Germinal center (tissue), 1 donor: ENCODE results near the gene ZFAND3.
"Not testable (repeated sequence)": the region's sequence is repeated elsewhere in the genome, so short reads cannot be mapped to it uniquely, and the experiment has no call there.

Experiments used
- DNase-seq: peaks from one replicate; pipeline ENCODE4 v3.0.0; 2012; ENCODE audit warnings: mixed read lengths, low spot score

The ZFAND3 gene

DNA sequence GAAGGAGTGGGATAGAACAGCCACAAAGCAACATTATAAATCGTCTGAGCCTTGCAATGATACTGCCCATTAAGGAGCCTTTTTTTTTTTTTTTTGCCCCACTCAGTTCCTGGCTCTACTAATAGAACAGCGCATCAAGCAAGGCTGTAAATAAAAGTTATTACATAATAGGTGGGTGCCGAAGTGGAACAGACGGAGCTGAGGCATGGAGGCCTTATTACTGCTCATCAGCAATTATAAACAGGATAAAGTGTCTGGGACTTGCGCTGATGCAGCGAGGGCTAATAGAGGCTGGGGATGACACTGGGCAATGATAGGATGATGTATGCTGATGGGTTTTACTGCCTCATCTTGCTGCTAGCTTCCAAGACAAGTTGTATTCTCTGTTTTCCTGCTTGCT lies 272.1 kb downstream of the ZFAND3 start:
- DNase-seq: no peak

- DNase-seq: no peak
Measured at GRCh38 chr6:38092465-38092864, 272.9 kb downstream of the ZFAND3 start.

DNA sequence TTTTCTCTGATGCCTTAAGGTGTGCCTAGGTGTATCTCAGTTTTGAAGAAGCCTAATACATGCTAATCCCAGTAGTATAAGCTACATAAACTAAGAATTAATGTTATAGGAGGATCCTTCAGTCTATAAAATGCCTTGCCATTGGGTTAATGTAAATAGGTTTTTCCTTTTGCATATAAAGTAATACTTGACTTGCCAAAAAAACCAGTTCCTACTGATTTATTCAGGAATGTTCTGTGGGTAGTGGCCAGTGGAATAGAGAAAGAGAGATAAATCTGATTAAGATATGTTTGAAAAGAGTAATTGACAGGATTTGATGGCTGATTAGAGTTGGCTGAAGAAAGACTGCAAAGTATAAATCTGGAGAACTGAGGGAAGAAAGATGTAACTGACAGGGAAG lies 273.4 kb downstream of the ZFAND3 start:
- DNase-seq: no peak

DNA sequence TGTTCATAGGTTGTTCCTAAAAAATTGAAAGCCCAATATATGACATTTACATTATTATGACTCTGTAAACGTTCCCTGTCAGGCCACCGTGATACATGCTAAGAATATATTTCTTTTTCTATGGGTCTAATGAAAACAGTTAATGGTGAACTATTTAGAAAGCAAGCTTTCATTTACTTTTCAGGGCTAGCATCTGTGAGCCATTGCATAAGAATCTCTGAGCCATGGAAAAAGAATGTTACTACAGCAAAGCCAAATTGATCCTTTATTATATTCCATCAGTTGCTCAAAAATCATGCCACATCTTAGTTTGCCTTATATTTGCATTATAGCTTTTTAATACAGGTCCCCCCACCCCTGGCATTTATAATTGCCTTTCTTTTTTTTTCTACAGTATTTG lies 275.5 kb downstream of the ZFAND3 start:
- no peak for DNase-seq

DNA sequence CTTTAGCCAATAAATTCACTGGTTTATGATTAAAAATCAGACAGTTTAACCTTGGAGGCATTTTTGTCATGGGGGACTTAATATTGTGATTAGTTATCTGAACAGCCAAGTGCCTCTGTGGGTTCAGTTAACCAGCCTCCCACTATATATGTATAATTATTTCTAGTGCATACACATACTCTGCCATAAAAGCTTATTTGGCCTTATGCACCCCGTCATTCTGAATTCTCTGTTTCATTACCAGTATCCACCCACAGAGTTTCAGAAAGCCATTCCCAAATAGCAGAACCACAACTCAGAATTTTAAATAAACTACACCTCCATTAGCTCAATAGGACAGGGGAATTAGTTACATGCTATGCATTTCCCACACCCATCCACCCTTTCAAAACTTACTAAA lies 279.7 kb downstream of the ZFAND3 start:
- no peak for DNase-seq

DNA sequence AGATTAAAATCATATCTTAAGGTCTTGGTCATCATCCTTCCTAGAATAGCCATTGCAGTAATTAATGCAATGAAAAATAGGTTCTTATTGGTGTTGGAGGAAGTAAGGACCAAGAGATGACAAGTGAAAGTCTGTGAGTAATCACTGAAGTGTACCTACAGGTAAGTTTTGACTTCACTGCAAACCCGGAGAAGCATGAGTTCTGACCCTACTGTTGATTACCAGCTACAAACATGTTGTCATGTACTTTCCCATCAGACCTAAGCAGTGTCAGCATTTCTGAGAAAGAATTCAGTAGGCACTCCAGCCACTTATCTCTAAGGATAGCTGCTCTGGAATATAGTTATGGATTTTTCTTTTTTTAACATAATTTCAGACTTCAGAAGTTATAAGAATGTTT lies 280.9 kb downstream of the ZFAND3 start:
- peak; percentile 12 for DNase-seq

DNA sequence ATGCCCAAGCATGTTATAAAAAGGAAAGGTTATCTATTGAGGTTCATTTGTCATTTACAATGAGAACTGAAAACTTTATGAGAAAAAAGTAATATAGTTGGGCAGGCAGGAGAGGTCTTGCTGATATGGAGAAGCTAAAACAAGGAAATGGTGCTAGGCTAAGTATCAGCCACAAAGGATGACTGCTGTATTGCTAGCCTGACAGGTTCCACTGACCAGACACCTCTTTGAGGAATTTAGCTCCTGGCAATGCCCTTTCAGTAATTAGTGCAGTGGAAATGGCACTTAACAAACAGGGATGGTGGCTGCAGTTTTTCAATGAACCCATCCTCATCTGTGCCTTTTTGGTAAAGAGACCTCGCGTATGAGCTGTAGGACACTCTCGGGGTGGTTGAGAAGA lies 284.4 kb downstream of the ZFAND3 start:
- DNase-seq: no peak

- no peak for DNase-seq
Measured at GRCh38 chr6:38105066-38105465, 285.5 kb downstream of the ZFAND3 start.

GRCh38 chr6:38107073-38107472 lies 287.5 kb downstream of the ZFAND3 start:
- no peak for DNase-seq

DNA sequence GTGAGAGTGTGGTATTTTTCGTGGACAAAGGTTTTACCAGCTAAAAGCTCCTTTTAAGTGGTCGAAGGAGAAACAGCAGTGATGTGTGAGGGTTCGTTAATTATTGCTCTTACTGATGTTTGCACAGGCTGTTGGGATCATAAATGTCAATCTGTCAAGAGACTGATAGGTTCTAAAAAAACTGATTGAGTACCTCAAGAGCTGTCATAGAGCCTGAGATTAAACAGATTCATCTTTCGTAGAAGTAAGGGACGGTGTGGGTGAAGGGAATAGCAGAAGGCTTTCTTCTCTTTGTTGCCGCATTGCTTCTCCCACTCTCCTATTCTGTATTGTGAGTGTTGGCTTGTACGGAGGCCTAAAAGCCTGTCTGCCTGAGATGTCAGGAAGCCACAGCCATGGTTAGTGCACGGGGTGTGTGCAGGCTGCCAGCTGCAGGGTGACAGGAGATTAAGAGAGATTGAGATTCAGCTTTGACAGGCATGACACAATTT lies 291.0 kb downstream of the ZFAND3 start:
- DNase-seq: no peak

DNA sequence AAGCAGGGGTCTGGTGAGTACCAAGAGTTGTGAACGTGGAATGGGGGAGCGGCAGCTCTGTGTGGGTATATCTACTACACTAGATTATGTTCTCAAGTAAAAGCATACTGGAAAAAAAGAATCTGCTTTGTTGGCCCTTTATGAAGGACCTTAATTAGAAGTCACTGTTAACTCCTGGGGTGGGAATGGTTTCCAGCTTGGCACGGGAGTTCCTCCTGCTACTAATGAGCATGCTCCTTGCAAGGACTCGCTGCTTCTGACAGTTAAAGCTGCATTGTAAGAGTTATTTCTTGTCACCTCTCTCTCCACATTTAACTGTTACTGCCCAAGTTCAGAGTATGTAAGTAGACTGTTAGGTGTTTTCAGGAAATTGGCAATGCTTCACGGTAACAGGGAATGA lies 292.7 kb downstream of the ZFAND3 start:
- DNase-seq: no peak

DNA sequence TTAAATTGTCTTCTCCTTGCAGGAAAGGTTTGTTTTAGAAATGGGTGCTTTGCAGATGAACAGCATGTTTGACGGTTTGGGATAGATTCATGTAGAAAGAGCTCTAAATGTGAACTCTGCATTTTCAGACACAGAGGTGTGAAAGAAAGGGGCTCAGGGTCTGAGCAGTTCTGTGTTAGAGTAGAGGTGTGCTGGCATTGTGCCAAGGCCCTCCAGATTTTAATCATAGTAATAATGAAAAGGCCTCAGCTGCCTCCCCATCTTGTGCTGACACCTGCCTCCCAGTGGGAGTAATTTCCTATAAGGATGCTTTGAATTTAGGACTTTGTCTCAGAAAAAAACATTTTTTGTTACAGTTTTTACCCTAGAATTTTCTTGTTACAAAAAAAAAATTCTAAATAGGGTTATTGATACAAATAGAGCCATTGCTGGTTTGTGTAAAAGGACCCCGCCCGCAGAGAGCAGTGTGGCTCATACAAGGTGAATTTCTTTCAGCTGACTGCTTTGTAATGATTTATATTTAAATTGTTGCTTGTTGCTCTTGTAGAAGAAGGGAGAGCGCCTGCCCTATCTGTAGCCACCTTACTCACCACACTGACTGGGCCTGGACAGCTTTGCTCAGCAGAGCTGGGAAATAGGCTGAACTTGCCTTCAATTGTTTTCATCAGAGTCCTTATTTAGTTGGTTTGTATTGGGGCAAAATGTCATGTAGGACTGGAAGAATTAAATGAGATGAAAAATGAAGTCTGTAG lies 294.5 kb downstream of the ZFAND3 start:
- no peak for DNase-seq

DNA sequence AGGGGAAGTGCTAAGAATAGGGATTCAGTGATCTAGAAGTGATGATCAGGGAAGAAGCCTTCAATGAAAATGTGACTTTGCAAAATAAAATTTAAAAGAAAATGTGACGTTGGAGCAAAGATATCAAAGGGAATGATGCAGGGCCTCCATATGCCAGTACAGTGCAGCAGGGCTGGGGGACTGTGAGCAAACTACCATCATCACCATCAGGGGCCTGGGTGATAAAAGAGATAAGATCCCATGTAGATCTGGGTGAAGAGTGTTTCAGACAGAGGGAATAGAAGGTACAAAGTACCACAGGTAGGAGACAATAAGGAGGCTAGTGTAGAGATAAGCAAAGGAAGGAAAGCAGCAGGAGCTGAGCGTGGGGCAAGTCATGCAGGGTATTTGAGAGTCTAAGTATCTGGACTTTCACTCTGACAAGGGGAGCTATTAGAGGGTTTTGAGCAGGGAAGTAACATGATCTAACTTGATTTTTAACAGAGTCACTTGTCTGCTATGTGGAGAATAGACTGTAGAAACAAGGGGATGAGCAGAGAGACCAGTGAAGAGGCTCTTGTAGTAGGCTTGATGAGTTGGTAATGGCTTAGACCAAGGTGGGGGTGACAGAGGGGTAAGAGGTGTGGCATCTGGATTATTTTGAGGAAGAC lies 295.6 kb downstream of the ZFAND3 start:
- no peak for DNase-seq

GRCh38 chr6:38115626-38116008 lies 296.1 kb downstream of the ZFAND3 start:
- DNase-seq: no peak

GRCh38 chr6:38116248-38116647 lies 296.7 kb downstream of the ZFAND3 start:
- DNase-seq: no peak

DNA sequence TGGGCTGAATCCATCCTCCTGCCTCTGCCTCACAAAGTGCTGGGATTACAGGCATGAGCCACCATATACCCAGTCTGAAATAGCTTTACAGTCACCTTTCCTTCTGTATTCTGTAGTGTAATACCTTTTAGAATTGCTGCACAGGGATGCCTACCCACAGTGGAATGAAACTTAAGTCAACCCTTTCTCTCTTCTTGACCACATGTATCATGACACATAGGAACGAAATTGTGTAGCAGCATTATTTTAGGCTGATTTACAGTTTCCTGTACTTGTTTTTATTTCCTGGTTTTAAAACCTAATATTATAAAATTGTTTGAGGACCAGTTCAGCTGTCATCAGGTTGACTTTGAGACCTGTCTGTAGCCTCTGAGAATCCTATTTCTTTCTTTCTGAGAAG lies 297.8 kb downstream of the ZFAND3 start:
- DNase-seq: no peak

GRCh38 chr6:38118791-38119365 lies 299.4 kb downstream of the ZFAND3 start:
- DNase-seq: no peak

DNA sequence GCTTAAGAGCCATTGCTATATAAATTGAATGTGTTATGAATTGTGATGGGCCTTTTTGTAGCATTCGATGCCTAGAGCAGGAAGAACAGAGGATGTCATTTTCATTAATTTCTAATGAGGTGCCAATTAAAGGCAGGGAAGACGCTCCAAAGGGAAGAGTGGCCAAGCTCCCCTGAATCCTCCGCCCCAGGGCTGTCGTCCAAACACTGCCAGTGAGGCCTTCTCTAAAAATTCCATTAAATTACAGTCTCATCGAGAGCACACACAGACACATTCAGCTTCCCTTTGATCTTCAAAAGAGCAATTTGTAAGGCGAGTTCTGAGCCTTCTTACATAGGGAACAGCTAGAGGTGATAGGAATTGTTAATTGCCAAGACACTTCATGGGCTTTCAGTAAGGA lies 300.0 kb downstream of the ZFAND3 start:
- no peak for DNase-seq

DNA sequence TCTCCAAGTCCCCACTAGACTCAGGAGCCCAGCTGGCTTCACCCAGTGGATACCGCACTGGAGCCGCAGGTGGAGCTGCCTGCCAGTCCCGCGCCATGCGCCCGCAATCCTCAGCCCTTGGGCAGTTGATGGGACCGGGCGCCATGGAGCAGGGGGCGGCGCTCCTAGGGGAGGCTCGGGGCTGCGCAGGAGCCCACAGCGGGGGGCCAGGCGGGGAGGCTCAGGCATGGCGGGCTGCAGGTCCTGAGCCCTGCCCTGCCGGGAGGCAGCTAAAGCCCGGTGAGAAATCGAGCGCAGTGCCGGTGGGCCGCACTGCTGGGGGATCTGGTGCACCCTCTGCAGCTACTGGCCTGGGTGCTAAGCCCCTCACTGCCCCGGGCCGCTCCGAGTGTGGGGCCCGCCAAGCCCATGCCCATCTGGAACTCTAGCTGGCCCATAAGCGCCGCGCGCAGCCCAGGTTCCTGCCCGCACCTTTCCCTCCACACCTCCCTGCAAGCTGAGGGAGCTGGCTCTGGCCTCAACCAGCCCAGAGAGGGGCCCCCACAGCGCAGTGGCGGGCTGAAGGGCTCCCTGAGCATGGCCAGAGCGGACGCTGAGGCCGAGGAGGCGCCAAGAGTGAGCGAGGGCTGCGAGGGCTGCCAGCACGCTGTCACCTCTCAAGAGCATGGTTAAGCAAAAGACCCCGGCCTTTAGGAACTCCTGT lies 304.8 kb downstream of the ZFAND3 start:
- DNase-seq: not testable (repeated sequence)

DNA sequence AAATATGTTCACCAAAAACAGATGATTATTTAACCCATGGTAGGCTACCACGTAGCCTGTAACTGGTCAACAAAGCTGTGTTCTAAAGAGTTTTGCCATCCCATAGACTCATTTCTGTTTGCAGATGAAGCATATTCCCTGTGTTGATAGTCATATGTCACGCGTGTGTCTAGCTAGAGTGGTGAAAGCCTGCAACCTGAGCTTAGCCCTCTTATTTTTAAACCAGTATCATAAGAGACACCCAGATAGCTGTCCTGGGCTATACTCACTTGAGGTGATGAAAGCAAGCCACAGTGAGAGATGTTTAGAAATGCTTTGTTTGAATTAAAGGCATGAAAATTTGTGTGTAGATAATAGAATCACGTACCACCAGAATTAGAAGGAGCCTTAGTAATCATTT lies 307.8 kb downstream of the ZFAND3 start:
- no peak for DNase-seq

- no peak for DNase-seq
Measured at GRCh38 chr6:38131527-38131965, 312.0 kb downstream of the ZFAND3 start.

DNA sequence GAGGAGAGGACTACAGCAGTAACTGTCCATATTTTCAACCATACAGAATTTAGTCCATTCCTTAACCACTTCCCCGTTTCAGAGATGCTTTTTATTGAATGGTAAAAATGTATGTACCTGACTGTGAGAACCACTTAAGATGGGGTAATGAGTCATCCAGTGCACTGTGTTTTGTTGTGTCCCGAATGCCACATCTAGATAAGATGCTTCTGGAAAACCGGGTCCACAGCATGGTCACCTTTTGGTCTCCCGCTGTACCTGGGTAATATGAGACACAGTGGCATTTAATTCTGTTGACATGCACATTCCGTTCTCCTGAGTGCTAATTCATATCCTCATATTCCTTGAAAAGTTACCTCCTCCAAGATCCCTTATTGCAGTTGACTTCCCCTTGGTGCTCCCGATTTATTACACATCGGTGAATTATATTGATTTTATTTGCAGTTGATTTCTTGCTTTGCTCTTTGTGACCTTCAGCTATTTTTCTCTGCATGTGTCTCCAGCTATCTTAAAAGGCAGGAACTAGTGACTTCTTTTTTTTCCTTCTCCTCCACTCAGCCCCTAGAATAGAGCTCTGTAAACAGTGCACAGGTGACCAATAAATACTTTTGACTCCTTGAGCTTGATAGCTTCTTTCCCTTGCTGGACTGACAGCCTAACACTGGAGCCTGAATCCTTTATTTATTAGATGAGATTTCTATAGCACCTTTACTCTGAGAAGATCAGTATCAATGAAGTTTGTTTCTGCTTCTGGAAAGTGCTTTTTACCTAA lies 314.6 kb downstream of the ZFAND3 start:
- DNase-seq: no peak
